Choroid plexus epithelial cell (primary cell): ENCODE measurements around the gene RFTN1.

ENCODE experiments used
- DNase-seq: peaks from one replicate; pipeline ENCODE4 v3.0.0-alpha.2; 2010; ENCODE audit warnings: low read depth
- H3K4me3 ChIP-seq: 2 replicates; pipeline ENCODE4 v1.5.1; 2011; ENCODE audit warnings: low read depth, mild to moderate bottlenecking, control low read depth, low read length, moderate library complexity
- TF ChIP-seq, protein P1 (sequence below): conservative IDR thresholded peaks from 2 replicates; pipeline ENCODE4 v1.5.1; 2011; ENCODE audit warnings: low read depth, mild to moderate bottlenecking, control low read depth, inconsistent platforms, low read length, moderate library complexity

The RFTN1 gene

DNA sequence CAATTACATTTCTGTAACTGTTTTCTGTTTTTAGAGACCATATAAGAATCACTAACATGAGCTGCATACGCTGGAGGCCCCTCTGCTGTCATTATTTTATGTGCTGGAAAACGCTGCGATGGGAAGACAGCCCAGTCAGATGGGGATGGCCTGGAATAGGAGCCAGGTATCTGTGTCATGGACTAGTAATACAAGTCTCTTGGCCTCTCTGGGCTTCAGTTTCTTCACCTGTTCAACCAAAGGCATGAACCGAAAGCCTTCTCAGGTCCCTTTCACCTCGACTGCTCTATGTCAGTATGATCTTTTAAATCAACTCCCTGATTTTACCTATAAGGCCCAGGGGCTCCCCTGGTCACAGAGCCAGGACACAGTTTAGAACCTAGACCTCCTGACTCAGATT lies 14.6 kb upstream of the RFTN1 start:
- TF ChIP-seq, protein P1, sequence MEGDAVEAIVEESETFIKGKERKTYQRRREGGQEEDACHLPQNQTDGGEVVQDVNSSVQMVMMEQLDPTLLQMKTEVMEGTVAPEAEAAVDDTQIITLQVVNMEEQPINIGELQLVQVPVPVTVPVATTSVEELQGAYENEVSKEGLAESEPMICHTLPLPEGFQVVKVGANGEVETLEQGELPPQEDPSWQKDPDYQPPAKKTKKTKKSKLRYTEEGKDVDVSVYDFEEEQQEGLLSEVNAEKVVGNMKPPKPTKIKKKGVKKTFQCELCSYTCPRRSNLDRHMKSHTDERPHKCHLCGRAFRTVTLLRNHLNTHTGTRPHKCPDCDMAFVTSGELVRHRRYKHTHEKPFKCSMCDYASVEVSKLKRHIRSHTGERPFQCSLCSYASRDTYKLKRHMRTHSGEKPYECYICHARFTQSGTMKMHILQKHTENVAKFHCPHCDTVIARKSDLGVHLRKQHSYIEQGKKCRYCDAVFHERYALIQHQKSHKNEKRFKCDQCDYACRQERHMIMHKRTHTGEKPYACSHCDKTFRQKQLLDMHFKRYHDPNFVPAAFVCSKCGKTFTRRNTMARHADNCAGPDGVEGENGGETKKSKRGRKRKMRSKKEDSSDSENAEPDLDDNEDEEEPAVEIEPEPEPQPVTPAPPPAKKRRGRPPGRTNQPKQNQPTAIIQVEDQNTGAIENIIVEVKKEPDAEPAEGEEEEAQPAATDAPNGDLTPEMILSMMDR, result no peak
- no peak overlapping the region for H3K4me3 ChIP-seq
- no peak for DNase-seq

DNA sequence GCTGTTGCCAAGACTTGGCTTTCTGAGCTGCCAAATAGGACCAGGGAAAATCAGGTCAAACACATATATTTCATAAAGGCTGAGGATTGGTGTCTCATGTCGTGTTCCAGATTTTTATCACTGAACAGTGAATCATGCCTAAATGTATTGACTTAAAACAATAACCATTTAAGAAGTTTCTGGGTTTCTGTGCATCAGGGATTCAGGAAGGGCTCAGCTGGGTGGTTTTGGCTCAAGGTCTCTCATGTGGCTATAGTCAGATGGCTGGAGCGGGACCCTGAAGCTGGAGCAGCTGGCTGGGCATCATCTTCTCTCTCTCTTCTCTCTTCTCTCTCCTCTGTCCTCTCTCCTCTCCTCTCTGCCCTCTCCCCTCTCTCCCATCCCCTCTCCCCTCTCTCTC lies 10.7 kb upstream of the RFTN1 start:
- TF ChIP-seq, protein P1, result no peak
- DNase-seq, result no peak
- H3K4me3 ChIP-seq, result no peak overlapping the region

DNA sequence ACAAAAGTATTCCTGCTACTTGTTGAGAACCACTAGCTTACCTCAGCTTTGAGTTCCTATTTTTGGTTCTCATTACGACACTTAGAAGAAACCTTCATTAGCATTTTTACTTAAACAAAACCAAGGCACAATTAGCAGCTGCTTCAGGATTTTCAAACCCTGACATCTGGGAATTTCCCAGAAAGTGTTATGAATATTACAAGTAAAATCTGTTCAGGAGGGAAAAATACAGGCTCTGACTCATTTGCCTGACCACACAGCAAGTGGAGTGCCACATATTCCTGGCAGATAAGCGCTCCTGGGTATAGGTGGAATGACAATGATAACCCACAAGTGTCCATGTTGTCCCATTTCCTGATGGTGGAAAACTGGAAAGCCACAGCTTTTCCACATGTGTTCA lies 10.3 kb upstream of the RFTN1 start:
- DNase-seq, result peak; percentile 43
- TF ChIP-seq, protein P1, result no peak

DNA sequence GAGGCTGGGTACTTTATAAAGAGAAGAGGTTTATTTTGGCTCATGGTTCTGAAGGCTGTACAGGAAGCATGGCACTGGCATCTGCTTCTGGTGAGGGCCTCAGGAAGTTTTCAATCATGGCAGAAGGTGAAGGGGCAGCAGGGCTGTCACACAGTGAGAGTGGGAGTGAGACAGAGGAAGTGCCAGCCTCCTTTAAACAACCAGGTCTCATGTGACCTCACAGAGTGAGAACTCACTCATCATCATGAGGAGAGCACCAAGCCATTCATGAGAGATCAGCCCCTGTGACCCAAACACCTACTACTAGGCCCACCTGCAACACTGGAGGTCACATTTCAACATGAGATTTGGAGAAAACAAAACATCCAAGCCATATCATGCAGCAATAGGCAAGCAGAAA lies 9.3 kb upstream of the RFTN1 start:
- no peak for DNase-seq
- TF ChIP-seq, protein P1, result no peak
- H3K4me3 ChIP-seq, result no peak overlapping the region

More for the DNA sequence above, 10.3 kb upstream of the RFTN1 start:
- H3K4me3 ChIP-seq, result no peak overlapping the region

DNA sequence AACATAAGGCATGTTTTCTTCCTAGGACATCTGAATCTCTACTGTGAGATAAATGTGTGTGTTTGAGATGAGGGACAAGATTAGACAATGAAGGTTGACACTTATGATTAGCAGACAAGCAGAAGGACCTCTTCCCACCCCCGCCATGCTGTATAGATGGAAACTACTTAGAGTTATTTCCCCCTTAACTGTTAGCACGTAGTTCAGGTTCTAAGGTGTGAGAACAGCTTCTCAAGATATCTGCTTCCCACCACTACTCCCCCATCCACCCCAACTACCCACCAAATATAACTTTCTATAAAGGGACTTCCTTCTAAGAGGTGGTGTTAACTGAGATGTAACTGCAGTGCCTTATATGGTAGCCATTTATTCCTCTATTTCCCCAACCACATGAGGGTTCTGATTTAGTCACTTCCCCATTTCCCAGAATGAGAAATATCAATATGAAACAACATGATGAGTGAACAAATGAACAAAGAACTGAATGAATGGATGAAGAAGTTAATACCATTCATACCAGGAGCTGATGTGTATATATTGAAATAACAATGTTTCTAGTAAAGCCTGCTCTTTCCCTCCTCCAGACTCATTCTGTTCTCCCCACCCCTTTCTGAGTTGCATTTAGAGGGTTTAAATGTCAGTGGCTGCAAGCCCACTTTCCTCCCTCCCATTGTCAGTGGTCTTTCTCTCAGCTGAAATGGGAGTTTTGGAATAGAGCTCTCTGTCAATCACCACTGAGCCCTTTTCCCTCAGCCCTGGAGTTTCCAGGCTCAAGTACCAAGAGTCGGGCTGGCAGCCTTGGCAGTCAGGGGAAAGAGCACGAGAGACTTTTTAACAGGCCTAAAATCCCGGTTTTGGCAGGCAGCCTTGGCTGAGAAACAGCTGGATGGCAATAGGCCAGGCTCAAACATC lies 7.7 kb upstream of the RFTN1 start:
- TF ChIP-seq, protein P1, result no peak
- DNase-seq, result no peak

DNA sequence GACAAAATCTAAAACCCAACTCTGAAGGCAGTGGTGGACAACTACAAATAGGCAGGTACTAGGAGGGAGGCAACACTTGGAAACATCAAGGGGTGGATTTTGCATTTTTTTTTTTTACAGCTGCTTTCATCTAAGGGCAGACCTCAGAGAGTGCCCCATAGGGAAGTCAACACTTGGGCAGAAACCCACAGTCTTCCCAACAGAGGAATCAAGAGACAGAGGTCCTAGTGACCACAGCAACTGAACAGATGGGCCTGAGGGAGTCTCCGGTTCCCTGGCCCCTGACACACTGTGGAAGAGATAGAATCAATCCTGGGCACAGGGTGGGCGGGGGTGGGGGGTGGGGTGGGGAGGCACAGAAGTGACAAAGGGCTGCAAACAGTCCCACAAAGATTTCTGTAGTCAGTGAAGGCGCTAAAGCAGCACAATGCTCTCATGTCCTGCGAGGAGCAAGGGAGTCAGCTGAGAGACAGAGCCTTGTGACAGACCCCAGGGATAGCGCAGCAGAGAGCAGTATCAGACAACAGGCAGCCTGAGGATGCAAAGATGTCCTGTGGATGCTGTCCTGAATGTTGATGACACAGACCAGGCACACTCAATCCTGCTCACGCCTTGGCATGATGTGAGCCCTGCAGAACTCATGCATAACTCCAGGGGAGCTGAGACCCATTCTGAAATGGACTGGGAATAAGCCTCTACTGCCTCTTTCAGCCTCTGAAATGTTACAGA lies 6.9 kb upstream of the RFTN1 start:
- no peak overlapping the region for H3K4me3 ChIP-seq
- no peak for DNase-seq
- TF ChIP-seq, protein P1, result no peak

More for the DNA sequence above, 7.7 kb upstream of the RFTN1 start:
- no peak overlapping the region for H3K4me3 ChIP-seq
